ENCODE measurements around the gene PXDC1.
"Not testable (repeated sequence)": the region's sequence is repeated elsewhere in the genome, so short reads cannot be mapped to it uniquely, and the experiment has no call there.

Gene PXDC1

DNA sequence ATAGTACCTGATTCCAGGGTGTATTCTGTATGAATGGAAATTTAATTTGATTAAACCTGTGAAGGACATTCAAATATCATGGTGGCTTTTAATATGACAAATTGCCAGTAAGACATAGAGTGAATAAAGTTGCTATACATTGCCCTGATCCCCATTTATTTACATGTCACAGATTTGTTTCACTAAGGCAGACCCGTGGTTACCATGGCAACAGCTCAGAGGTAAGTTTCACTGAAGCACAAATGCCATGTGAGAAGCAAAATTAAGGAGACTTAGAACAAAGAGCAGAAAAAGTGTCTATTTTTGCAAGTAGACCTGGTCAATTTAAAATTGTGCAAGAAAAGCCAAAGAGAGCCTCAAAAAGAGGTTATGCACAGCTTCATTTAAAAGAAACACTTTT, 63.7 kb downstream of the PXDC1 start:
- DNase-seq (ENCODE audit: extremely low spot score, insufficient read length, low read depth) (no peak), FAIRE-seq (no peak)

DNA sequence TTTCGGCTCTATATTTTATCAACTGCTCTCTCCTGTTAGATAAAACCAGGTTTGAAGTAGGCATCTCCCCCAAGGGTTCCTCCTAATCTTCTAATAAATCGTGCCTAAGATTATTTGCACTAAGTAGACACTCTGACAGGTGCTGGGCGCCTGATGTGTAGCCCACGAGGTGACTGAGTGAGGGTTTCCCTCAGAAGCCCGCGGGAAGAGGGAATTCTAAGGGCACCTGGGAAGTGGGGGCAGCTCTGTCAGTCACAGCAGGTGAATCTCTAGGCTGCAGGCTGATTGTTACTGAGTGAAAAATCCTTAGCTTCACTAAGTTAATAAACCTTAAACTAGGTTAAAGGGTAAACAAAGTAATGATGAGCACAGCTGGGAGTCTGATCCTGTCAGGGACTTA, 68.2 kb downstream of the PXDC1 start:
- DNase-seq (ENCODE audit: extremely low spot score, insufficient read length, low read depth): no peak
- no peak for FAIRE-seq

GRCh38 chr6:3678946-3679345, 72.6 kb downstream of the PXDC1 start:
- DNase-seq (ENCODE audit: extremely low spot score, insufficient read length, low read depth) (no peak), FAIRE-seq (no peak)

DNA sequence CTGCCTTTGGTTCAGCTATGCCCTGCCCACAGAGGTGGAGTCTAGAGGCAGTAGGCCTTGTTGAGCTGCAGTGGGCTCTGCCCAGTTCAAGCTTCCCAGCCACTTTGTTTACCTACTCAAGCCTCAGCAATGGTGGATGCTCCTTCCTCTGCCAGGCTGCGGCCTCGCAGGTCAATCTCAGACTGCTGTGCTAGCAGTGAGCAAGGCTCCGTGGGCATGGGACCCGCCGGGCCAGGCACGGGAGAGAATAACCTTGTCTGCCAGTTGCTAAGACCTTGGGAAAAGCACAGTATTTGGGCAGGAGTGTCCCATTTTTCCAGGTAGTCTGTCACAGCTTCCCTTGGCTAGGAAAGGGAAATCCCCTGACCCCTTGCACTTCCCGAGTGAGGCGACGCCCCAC, 73.8 kb downstream of the PXDC1 start:
- not testable (repeated sequence) for FAIRE-seq; DNase-seq (ENCODE audit: extremely low spot score, insufficient read length, low read depth)

DNA sequence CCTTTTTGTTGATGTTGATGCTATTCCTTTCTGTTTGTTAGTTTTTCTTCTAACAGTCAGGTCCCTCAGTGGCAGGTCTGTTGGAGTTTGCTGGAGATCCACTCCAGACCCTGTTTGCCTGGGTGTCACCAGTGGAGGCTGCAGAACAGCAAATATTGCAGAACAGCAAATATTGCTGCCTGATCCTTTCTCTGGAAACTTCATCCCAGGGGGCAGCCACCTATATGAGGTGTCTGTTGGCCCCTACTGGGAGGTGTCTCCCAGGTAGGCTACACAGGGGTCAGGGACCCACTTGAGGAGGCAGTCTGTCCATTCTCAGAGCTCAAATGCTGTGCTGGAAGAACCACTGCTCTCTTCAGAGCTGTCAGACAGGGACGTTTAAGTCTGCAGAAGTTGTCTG, 74.2 kb downstream of the PXDC1 start:
- not testable (repeated sequence) for DNase-seq (ENCODE audit: extremely low spot score, insufficient read length, low read depth); FAIRE-seq
